ENCODE data around the gene SIPA1L3.

Gene SIPA1L3

GRCh38 chr19:38190061-38190460 is 283.1 kb downstream of the SIPA1L3 start:
- in situ Hi-C loops (cut with MboI; ENCODE audit: low pct_unique_long_range_greater_than_20kb, low sequenced_read_pairs, unreplicated experiment) = no loop called here
- DNase-seq (ENCODE audit: low spot score) = no peak
- TF ChIP-seq CTCF (IDR thresholded peaks at IDR 0.05; ENCODE audit: extremely low read depth, insufficient read depth, missing control alignments) = no peak

- no peak for DNase-seq (ENCODE audit: low spot score)
- in situ Hi-C loops (cut with MboI; ENCODE audit: low pct_unique_long_range_greater_than_20kb, low sequenced_read_pairs, unreplicated experiment) = no loop called here
Observed at GRCh38 chr19:38190793-38191192, 283.8 kb downstream of the SIPA1L3 start.

GRCh38 chr19:38191747-38192146 is 284.7 kb downstream of the SIPA1L3 start:
- in situ Hi-C loops (cut with MboI; ENCODE audit: low pct_unique_long_range_greater_than_20kb, low sequenced_read_pairs, unreplicated experiment) = no loop called here
- DNase-seq (ENCODE audit: low spot score) = no peak
- TF ChIP-seq CTCF (IDR thresholded peaks at IDR 0.05; ENCODE audit: extremely low read depth, insufficient read depth, missing control alignments) = no peak

More at GRCh38 chr19:38190793-38191192, 283.8 kb downstream of the SIPA1L3 start:
- no peak for TF ChIP-seq CTCF (IDR thresholded peaks at IDR 0.05; ENCODE audit: extremely low read depth, insufficient read depth, missing control alignments)

GRCh38 chr19:38193445-38193844 is 286.4 kb downstream of the SIPA1L3 start:
- no peak for DNase-seq (ENCODE audit: low spot score)
- in situ Hi-C loops (cut with MboI; ENCODE audit: low pct_unique_long_range_greater_than_20kb, low sequenced_read_pairs, unreplicated experiment) = no loop called here
- TF ChIP-seq CTCF (IDR thresholded peaks at IDR 0.05; ENCODE audit: extremely low read depth, insufficient read depth, missing control alignments) = no peak

GRCh38 chr19:38194061-38194701 is 287.2 kb downstream of the SIPA1L3 start:
- no peak for DNase-seq (ENCODE audit: low spot score)
- no peak for TF ChIP-seq CTCF (IDR thresholded peaks at IDR 0.05; ENCODE audit: extremely low read depth, insufficient read depth, missing control alignments)
- in situ Hi-C loops (cut with MboI; ENCODE audit: low pct_unique_long_range_greater_than_20kb, low sequenced_read_pairs, unreplicated experiment) = no loop called here

GRCh38 chr19:38195237-38195636 is 288.2 kb downstream of the SIPA1L3 start:
- no peak for DNase-seq (ENCODE audit: low spot score)
- no peak for TF ChIP-seq CTCF (IDR thresholded peaks at IDR 0.05; ENCODE audit: extremely low read depth, insufficient read depth, missing control alignments)
- in situ Hi-C loops (cut with MboI; ENCODE audit: low pct_unique_long_range_greater_than_20kb, low sequenced_read_pairs, unreplicated experiment) = no loop called here

Measured in GM13977 (cell line).